Thyroid gland (tissue), 4 donors: ENCODE data around the gene POLK.
"Not testable (repeated sequence)": the region's sequence is repeated elsewhere in the genome, so short reads cannot be mapped to it uniquely, and the experiment has no call there.

Experiments
- POLR2A ChIP-seq, 2 donors: fragments of 450-650 bp; IDR thresholded peaks; one replicate each; pipeline ENCODE4 v1.6.1; 2017; ENCODE audit warnings: antibody characterized with exemption in 2 of 2, mild to moderate bottlenecking in 2 of 2, moderate library complexity in 1 of 2
- TF ChIP-seq, protein P1 (sequence below), 6 experiments: fragments of 200-600 bp in 3 of 6; fragments of 450-650 bp in 3 of 6; sonication (generic) in 3 of 6; IDR thresholded peaks; one replicate each; pipeline ENCODE4 v1.5.1; 2016 to 2019; ENCODE audit warnings: antibody characterized with exemption in 6 of 6, mild to moderate bottlenecking in 2 of 6, inconsistent platforms in 1 of 6, moderate library complexity in 1 of 6

DNA sequence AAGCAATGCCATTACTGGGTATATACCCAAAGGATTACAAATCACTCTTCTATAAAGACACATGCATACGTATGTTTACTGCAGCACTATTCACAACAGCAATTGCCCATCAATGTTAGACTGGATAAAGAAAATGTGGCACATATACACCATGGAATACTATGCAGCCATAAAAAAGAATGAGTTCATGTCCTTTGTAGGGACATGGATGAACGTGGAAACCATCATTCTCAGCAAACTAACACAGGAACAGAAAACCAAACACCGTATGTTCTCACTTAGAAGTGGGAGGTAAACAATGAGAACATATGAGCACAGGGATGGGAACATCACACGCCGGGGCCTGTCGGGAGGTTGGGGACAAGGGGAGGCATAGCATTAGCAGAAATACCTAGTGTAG is 21.8 kb upstream of the POLK start:
- not testable (repeated sequence) for TF ChIP-seq POLR2A (IDR thresholded peaks at IDR 0.05)
- TF ChIP-seq, protein P1, sequence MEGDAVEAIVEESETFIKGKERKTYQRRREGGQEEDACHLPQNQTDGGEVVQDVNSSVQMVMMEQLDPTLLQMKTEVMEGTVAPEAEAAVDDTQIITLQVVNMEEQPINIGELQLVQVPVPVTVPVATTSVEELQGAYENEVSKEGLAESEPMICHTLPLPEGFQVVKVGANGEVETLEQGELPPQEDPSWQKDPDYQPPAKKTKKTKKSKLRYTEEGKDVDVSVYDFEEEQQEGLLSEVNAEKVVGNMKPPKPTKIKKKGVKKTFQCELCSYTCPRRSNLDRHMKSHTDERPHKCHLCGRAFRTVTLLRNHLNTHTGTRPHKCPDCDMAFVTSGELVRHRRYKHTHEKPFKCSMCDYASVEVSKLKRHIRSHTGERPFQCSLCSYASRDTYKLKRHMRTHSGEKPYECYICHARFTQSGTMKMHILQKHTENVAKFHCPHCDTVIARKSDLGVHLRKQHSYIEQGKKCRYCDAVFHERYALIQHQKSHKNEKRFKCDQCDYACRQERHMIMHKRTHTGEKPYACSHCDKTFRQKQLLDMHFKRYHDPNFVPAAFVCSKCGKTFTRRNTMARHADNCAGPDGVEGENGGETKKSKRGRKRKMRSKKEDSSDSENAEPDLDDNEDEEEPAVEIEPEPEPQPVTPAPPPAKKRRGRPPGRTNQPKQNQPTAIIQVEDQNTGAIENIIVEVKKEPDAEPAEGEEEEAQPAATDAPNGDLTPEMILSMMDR (IDR thresholded peaks at IDR 0.05), result not testable (repeated sequence)
